Endometrium (tissue), 2 donors: ENCODE results near the gene PTHLH.

Experiments used
- FAIRE-seq: peaks from 2 replicates; lab custom pipeline; 2012; peaks lifted over from hg19 to GRCh38; lab: Jason Lieb, UNC
- donor health status: control.
- donor health status: control.

PTHLH gene

DNA sequence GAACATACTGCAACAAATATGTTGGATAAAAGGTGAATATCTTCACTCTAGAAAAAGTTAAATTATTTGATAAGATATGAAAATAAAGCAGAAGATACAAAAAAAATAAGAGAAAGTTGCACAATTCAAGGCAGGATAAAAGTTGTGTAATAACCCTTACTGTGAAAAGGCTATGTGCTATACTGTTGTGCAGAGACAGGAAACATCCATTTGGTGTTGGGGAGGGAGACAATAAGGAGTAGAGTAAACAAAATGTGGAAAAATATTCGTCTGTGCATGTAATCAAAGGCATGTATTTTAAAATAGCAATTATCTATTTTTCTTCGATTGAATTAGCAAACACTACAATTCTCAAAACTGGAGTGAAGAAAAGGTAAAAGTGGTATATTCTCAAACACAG, 34.8 kb downstream of the PTHLH start:
- FAIRE-seq: no peak

GRCh38 chr12:27936196-27936595, 36.3 kb downstream of the PTHLH start:
- FAIRE-seq: no peak

- FAIRE-seq: no peak
Measured at GRCh38 chr12:27934276-27934675, 38.3 kb downstream of the PTHLH start.

DNA sequence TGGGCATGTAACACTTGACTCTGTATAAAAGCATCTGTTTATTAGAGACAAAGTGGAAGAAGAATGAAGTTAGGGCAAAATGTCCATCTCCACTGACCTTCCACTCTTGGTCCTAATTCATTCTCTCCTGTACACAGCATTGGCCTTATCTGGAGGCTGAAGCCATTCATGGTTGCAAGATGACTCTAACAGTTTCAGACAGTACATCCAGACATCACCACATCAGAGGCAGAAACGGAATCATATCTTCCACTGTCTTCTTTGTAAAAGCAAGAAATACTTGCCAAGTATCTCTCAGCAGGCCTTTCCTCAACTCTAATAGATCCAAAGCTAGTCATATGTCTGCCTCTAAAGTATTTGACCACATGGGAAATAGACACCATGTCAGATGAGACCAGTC, 41.1 kb downstream of the PTHLH start:
- no peak for FAIRE-seq

GRCh38 chr12:27927347-27927746, 45.2 kb downstream of the PTHLH start:
- FAIRE-seq: no peak

DNA sequence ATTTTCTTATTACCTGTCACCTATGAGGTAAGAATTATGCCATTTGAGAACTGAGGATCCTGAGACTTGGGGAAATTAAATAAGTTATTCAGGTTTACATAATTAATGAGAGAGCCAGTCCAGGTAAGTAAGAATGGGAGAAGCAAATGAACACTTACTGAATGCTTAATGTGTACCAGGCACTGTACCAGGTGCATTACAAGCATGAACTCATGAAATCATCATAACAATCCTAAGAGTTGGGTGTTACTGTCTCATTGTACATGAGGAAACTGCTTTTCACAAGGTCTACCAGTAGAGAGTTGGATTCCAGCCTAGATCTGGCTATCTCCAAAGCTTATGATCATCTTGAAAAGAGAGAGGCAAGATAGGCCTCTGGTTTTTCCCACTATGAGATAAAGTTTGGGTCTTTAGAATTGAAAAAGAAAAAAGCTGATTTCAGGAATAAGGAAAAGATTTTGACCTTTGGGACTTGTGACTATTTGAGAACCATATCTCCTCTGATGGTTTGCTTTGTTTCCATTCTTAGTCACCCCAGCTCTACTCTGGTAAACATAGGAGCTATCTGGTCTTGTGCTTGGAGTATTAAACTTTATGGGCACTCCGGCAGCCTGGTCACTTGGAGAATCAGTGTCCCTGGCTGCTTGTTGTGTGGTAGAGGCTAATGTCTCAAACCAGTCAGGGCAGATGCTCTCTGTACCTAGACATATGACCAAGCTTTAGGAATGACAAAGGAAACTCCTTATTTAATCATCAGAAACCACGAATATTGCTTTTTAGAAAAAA, 48.0 kb downstream of the PTHLH start:
- no peak for FAIRE-seq

DNA sequence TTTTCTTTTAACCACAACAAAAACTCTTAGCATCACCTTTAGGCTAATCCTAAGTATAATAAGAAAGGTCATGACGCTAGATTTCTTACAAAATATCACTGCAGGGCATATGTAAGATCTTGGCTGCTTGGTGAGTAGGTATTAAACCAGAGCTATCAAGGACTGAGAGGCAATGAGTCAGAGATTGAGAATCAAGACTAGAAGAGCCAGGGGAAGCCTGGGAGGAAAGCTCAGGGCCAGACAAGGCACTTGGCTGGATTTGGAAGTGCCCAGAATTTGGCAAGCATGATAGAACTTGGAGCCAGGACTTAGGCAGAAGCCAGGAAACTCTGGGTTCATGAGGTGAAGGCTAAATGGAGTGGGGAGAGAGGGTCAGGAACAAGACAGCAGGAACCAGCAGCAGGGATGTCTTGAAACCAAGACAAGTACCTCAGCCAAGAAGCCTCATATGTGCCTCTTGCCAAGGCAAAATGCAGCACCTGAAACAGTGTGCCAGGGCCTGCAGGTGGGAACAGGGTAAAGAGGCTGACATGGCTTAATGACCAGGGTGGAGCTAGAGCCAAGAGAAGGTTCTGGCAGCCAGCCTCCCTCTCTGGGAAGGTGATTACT, 49.9 kb downstream of the PTHLH start:
- FAIRE-seq: no peak

- FAIRE-seq: no peak
Measured at GRCh38 chr12:27919671-27920235, 52.8 kb downstream of the PTHLH start.

- no peak for FAIRE-seq
Measured at GRCh38 chr12:27915536-27915935, 57.0 kb downstream of the PTHLH start.

- no peak for FAIRE-seq
Measured at GRCh38 chr12:27915021-27915420, 57.5 kb downstream of the PTHLH start.

DNA sequence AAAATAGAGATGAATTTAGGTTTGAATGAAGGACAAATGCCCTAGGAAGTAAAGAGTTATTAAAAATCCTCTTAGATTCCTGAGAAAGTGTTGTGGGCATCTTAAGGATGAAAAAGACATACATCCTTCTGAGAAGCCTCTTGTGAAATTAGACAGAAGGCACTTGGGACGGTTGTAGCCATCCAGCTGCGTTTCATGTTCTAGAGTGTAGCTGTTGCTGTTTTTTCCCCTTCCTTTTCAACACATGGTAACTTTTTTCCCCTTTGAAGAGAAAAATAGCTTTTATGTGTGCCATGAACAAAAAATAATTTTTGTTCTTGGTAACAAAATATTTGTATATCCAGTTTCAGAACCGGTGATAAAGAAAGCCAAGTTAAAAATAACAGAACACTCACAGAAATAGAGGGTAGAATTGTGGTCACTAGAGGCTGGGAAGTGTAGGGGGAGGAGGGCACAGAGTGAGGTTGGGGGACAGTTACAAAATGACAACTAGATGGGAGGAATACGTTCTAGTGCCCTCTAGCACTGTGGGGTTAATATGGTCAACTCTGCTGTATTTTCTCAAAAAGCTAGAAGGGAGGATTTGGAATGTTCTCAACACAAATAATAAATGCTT, 58.4 kb downstream of the PTHLH start:
- no peak for FAIRE-seq

- FAIRE-seq: no peak
Measured at GRCh38 chr12:27911397-27911796, 61.1 kb downstream of the PTHLH start.
